ENCODE measurements around the gene PKNOX2. TPM values are rescaled to one million over a fixed set of nuclear protein-coding genes. Genes with fewer than 3 reads are reported as not detected.

The PKNOX2 gene
- total RNA-seq, 4 donors from 2014 or later: 1.2 to 5.7 (median 2.2) TPM

DNA sequence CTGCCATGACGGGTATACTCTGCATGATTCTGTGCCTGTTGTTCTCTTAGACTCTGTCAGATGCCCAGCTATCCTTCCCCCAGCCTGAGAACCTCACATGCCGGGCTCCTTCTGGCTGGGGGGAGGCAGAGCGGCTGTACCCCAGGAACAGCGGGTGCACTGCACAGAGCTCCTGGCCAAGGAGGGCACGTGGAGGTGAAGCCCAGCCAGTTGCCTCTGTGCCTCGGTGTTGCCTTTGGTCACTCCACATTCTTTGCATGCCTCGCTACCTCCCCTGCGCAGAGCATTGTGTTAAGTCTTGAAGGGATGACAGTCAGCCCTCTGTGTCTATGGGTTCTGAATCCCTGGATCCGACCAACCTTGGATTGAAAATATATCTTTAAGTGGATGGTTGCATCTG is 253.8 kb downstream of the PKNOX2 start:
- H3K4me3 ChIP-seq: no peak overlapping the region
- H3K9me3 ChIP-seq: no peaks in the 10 kb centered on the region
- TF ChIP-seq POLR2A (IDR thresholded peaks at IDR 0.05) (no peak), POLR2AphosphoS5 (IDR thresholded peaks at IDR 0.05) (no peak), EP300 (IDR thresholded peaks at IDR 0.05) (no peak)
- TF ChIP-seq, protein P1, sequence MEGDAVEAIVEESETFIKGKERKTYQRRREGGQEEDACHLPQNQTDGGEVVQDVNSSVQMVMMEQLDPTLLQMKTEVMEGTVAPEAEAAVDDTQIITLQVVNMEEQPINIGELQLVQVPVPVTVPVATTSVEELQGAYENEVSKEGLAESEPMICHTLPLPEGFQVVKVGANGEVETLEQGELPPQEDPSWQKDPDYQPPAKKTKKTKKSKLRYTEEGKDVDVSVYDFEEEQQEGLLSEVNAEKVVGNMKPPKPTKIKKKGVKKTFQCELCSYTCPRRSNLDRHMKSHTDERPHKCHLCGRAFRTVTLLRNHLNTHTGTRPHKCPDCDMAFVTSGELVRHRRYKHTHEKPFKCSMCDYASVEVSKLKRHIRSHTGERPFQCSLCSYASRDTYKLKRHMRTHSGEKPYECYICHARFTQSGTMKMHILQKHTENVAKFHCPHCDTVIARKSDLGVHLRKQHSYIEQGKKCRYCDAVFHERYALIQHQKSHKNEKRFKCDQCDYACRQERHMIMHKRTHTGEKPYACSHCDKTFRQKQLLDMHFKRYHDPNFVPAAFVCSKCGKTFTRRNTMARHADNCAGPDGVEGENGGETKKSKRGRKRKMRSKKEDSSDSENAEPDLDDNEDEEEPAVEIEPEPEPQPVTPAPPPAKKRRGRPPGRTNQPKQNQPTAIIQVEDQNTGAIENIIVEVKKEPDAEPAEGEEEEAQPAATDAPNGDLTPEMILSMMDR (IDR thresholded peaks at IDR 0.05): no peak
- H3K36me3 ChIP-seq: peaks cover 0 to 11% of the 10 kb centered on the region in 2 donors
- H3K27me3 ChIP-seq: no peaks in the 10 kb centered on the region
- 77 to 79% methylated on average over 5 to 7 of the region's 9 CpGs for WGBS, 2 donors (ENCODE audit: low coverage in 1 of 2)
- no peak for ATAC-seq
- H3K4me1 ChIP-seq: no peaks in the 10 kb centered on the region
- no peak overlapping the region for H3K27ac ChIP-seq

DNA sequence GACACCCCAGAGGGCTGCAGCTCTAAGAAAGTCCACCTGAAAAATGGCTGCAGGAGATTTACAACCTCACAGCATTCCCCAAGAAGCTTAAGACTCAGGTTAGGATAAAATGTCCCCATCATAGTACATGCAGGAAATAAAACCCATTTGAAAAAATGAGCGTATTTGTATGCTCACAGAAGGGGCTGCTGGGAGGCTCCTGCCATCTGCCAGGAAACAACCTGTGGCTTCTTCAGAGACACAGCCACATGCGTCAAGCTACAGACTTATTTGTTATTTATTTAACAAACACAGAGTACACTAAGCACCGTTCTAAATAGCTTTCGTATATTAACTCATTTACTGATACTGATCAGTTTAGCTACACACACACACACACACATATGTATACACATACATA is 258.1 kb downstream of the PKNOX2 start:
- Histone ChIP-seq H3K4me3 (no peak overlapping the region), H3K27me3 (no peaks in the 10 kb centered on the region), H3K4me1 (no peaks in the 10 kb centered on the region), H3K36me3 (peaks cover 0 to under 1% of the 10 kb centered on the region in 2 donors), H3K27ac (no peak overlapping the region), H3K9me3 (no peaks in the 10 kb centered on the region)
- ATAC-seq: no peak
- WGBS, 2 donors (ENCODE audit: low coverage in 1 of 2): 87% methylated on average over 4 of the region's 4 CpGs
- TF ChIP-seq POLR2A (IDR thresholded peaks at IDR 0.05): no peak
- TF ChIP-seq, protein P1 (IDR thresholded peaks at IDR 0.05): no peak
- TF ChIP-seq EP300 (IDR thresholded peaks at IDR 0.05): no peak
- no peak for TF ChIP-seq POLR2AphosphoS5 (IDR thresholded peaks at IDR 0.05)

DNA sequence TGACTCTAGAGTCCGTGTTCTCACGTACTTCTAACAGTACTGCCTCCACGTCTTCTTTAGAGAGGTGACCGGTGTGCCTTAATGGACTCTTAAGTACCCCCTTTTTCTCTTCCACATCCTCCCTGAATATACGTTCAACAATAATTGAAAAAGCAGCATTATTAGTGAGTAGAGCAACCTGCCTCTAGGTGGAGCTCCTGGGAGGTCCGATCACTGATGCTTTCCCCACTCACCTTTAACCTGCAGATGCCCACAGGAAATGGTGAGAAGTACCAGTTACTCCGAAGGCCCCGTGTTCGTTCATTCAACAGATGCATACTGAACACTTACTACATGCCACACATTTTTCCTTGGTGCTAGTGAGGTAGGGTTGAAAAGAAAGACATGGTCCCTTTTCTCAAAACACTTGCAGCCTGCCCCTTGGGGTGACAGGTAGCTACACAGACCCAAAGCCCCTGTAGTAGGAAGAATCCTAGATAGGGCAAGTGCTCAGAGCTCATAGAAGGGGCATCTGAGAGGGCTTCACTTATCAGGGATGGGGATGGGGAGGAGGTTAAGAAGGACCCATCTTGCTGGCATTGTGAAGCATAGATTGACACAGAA is 258.8 kb downstream of the PKNOX2 start:
- no peak overlapping the region for H3K4me3 ChIP-seq
- H3K4me1 ChIP-seq: no peaks in the 10 kb centered on the region
- H3K36me3 ChIP-seq: no peaks in the 10 kb centered on the region
- no peaks in the 10 kb centered on the region for H3K9me3 ChIP-seq
- no peak overlapping the region for H3K27ac ChIP-seq
- no peaks in the 10 kb centered on the region for H3K27me3 ChIP-seq
- TF ChIP-seq, protein P1 (IDR thresholded peaks at IDR 0.05): no peak
- TF ChIP-seq POLR2AphosphoS5 (IDR thresholded peaks at IDR 0.05) (no peak), EP300 (IDR thresholded peaks at IDR 0.05) (no peak), POLR2A (IDR thresholded peaks at IDR 0.05) (no peak)
- no peak for ATAC-seq
- WGBS, 2 donors (ENCODE audit: low coverage in 1 of 2): 46 to 51% methylated on average over 4 to 9 of the region's 9 CpGs

DNA sequence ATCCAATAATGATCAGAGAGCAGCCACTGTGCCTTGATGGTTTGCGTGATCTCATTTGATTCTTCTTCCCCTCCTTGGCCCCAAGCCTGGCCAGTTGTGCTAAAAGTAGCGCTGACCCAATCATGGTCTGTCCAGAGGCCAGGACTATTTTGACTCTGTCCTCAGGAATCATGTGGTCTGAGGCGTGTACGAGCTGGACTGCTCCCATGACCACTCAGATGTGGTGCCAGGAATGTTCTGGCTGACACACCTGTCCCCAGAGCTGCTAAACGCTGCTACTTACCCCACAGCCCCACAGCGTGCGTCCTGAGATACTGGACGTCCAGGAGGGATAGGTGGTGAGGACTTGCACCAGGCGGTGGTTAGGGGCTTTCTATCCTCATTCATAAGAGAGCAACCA is 261.1 kb downstream of the PKNOX2 start:
- Histone ChIP-seq H3K4me3 (no peak overlapping the region), H3K27me3 (no peaks in the 10 kb centered on the region), H3K9me3 (no peaks in the 10 kb centered on the region), H3K27ac (no peak overlapping the region), H3K36me3 (peaks cover 0 to 11% of the 10 kb centered on the region in 2 donors), H3K4me1 (no peaks in the 10 kb centered on the region)
- TF ChIP-seq POLR2A (IDR thresholded peaks at IDR 0.05): no peak
- TF ChIP-seq, protein P1 (IDR thresholded peaks at IDR 0.05): no peak
- no peak for TF ChIP-seq EP300 (IDR thresholded peaks at IDR 0.05)
- TF ChIP-seq POLR2AphosphoS5 (IDR thresholded peaks at IDR 0.05): no peak
- 54% methylated on average over 7 of the region's 9 CpGs; no CpG with 5 or more reads in 1 of the 2 donors for WGBS, 2 donors (ENCODE audit: low coverage in 1 of 2)
- ATAC-seq: peak; percentile 72

DNA sequence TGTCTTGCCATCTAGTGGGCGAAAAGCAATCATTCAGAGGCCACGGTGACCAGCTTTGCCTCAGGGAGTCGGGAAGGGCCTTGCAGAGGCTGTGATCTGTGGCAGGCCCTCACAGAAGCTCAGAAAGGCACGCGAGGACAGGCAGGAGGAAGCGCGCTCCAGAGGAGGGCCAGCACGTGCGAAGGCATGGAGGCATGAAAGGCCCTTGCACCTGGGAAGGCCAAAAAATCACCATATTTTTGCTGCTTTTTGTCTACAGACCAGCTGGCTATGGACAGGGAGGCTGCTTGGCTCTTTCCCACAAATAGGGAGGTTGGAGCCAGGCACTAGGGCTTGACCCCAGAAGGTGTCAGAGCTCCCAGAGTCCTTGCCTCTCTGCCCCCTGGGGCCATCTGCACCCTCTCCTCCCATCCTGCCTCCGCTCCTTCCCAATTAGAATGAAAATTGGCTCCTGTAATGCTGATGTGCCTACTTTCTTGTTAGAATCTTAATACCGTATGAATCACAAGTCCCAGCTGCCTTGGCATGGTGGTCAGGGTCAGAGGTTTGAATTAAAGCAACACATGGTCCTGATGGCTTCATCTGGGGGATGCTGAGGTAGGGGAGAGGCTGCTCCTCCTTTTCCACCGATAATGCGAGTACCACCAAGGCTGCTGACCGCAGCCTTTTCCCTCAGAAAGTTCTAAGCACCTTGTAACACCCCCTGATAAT is 262.4 kb downstream of the PKNOX2 start:
- Histone ChIP-seq H3K36me3 (peaks cover 0 to 17% of the 10 kb centered on the region in 2 donors), H3K4me1 (no peaks in the 10 kb centered on the region), H3K27ac (no peak overlapping the region), H3K27me3 (no peaks in the 10 kb centered on the region), H3K9me3 (no peaks in the 10 kb centered on the region), H3K4me3 (no peak overlapping the region)
- no peak for ATAC-seq
- WGBS, 2 donors (ENCODE audit: low coverage in 1 of 2): 91 to 95% methylated on average over 4 to 7 of the region's 14 CpGs
- no peak for TF ChIP-seq EP300 (IDR thresholded peaks at IDR 0.05)
- no peak for TF ChIP-seq POLR2AphosphoS5 (IDR thresholded peaks at IDR 0.05)
- TF ChIP-seq, protein P1 (IDR thresholded peaks at IDR 0.05): no peak
- no peak for TF ChIP-seq POLR2A (IDR thresholded peaks at IDR 0.05)

Measured in gastroesophageal sphincter (tissue), 4 donors.